ENCODE measurements around the gene PIGX.

The PIGX gene

GRCh38 chr3:196711838-196712513 is at the start of gene PIGX, which contains the start of gene CEP19:
PIGX (plus strand) TSS chr3:196712377.
CEP19 (minus strand) TSS chr3:196712250; CDS start chr3:196708657, 3,593 bp downstream.
- peak; percentile 93 for DNase-seq

GRCh38 chr3:196662711-196663571 is 49.2 kb upstream of the PIGX start:
- no peak for DNase-seq

- DNase-seq: peak; percentile 95
Measured at GRCh38 chr3:196666001-196666867, 45.9 kb upstream of the PIGX start.

DNA sequence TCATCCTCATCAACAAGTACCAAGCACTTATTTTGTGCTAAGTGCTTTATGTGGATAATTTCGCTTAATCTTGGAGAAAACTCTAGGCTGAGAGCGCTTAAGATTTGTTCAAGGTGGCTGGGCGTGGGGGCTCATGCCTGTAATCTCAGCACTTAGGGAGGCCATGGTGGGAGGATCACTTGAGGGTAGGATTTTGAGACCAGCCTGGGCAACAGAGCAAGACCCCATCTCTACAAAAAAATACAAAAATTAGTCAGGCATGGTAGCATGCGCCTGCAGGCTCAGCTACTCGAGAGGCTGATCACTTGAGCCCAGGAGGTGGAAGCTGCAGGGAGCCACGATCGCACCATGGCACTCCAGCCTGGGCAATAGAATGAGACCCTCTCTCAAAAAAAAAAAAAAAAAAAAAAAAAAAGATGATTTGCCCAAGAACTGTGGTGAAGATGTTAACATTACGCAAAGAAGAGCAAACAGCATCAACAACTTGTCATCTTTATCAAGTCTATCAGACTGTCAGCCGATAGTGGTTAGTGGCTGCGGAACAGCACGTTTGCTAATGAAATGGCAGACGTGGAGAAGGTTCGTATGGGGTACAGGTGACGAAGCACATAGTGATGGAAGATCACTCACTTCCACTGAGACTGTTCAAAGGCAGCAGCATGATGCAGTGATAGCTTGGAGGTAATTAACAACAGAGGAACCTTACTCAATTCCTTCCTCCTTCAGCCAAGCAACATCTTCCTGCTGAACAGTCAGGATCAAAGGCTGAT is 44.9 kb upstream of the PIGX start:
- no peak for DNase-seq

DNA sequence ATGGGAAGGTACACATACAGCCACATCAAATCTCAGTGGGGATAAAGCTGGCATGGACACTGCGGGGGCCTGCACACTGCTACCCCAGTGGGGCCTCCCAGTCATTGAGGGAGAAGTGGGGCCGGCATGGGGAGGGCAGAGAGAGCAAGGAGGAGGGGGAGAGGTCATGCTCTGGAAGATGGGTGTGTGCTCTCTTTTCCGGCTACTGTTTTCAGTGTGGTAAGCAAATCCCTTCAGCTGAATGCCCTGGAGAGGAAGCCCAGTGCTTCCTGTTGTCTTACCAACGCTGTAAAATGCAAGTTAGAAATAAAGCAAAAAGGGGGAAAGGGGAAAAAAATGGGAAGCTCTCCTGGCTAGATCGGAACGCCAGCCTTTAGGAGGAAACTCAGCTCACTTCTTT is 41.8 kb upstream of the PIGX start:
- DNase-seq: no peak

GRCh38 chr3:196673632-196674031 is 38.5 kb upstream of the PIGX start:
- no peak for DNase-seq

DNA sequence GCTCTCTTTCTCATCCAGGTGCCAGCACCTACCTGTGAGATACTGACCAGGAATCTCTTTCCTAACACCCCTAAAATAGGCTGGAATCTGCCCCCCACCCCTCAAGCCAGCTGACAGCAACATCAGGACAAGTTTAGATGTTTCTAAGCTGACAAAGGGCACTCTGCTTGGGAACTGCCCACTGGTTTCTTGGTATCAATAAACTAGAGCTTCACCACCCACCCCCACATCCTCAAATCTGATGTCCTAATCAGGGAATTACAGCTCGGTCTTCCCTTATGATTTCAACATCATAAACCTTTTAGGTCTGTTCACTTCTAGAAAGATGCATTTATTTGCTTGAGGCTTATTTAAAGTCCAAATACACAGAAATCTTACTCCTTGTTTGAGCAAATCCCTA is 34.8 kb upstream of the PIGX start:
- no peak for DNase-seq

DNA sequence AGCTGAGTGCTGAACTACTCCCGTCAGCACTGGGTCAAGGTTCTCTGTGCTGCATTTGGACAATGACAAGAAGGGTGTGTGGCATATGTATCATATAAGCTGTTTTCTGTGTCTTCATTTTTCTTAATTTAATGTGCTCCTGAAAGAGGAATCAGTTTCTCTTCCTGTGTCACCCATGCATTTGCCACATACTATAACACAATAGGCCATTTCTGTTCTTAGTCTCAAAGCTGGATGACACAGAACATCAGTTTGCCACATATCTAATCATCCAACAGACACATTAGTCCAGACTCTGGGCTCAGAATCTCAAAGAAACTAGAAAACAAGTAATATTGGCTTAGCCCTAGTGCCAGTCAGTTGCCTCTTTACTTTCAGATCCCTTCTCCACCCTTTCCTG is 34.2 kb upstream of the PIGX start:
- no peak for DNase-seq

- DNase-seq: peak; percentile 76
Measured at GRCh38 chr3:196684548-196685407, 27.4 kb upstream of the PIGX start.

DNA sequence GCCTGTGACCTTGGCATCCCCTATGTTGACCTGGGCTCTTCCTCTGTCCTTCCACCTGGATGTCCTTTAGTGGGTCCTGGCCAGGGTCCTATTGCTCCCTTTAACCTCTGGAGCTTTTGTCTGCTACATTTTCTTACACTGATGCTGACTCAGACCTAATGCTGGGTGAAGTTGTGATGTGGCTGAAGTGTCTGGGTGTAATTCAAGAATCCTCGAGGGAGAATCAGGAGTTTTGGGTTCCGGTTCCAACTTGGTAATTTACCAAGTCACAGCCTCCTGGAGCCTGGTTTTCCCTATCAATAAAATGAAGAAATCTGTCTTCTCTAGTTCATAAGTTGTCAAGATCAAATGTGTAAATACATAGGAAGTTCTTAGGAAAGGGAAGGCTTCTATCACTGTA is 25.7 kb upstream of the PIGX start:
- DNase-seq: no peak

DNA sequence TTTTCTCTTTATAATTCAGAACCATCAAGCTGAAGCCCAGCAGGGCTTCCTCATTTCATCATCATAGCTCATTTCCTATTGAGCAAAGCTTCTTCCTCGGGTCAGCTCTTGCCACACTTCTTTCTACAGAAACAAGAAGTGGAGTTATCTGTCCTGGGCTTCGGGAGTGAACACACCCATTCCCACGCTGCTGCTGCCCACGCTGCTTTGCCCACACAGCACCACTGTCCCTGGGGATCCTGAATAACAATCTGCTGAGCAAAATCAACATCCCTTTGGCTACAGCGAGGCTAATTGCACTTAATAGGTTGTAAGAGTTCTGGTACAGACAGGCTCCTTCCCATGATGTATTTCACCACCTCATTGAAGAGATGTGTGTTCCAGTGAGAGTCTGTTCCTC is 23.8 kb upstream of the PIGX start:
- DNase-seq: no peak

DNA sequence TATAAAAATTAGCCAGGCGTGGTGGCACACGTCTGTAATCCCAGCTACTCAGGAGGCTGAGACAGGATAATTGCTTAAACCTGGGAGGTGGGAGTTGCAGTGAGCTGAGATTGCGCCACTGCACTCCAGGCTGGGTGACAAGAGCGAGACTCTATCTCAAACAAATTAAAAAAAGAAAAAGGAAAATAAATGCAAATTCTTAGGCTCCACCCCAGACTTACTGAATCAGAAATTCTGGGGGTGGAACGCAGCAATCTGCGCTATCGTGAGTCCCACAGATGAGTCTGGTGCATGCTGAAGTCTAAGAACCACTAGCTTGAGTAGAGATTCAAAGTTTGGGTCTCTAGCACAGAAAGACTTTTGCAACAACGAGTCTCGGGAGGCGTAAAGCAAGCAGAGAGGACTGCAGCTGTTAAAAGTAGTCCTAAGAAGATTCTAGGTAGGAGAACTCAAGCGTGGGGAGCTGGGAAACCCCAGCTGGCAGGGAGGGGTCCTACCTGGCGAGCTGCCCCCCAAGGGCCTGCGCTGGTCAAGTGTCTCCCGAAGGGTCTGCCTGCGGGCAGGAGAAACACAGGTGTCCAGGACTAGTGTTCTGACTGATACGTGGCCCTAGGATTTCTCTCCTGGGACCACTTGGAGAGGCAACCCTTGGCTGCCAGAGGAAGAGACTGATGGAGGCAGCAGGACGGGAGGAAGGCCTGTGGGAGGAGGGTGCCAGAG is 22.1 kb upstream of the PIGX start:
- DNase-seq: no peak

DNA sequence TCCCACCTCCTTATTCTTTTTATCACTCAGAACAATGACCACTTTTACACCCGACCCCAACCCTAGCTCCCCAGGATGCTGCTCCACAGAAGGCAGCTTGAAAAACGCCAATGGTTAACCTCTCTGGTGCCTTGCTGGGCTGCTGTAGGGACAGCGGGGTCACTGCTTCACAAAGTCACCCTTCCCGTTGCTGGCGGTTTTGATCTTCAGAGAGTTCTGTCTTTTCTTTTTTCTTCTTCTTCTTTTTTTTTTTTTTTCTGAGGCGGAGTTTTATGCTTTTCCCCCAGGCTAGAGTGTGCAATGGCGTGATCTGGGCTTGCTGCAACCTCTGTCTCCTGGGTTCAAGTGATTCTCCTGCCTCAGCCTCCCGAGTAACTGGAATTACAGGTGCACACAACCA is 20.8 kb upstream of the PIGX start:
- DNase-seq: no peak

DNA sequence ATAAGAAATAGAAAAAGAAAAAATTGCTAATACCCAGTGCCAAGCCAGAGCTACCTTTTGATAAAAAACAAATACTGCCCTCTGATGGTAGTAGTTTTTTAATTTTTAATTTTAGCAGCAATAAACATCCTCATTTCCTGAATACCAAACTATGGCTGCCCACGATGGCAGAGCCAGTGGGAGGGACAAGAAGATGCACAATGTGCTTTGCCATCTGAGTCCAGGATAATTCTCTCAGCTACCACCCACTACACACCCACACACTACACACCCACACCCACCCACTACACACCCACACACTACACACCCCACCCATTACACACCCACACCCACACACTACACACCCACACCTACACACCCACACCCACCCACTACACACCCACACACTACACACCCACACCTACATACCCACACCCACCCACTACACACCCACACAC is 18.0 kb upstream of the PIGX start:
- DNase-seq: no peak

- DNase-seq: no peak
Measured at GRCh38 chr3:196694941-196695848, 17.0 kb upstream of the PIGX start.

- DNase-seq: no peak
Measured at GRCh38 chr3:196695849-196696226, 16.3 kb upstream of the PIGX start.

DNA sequence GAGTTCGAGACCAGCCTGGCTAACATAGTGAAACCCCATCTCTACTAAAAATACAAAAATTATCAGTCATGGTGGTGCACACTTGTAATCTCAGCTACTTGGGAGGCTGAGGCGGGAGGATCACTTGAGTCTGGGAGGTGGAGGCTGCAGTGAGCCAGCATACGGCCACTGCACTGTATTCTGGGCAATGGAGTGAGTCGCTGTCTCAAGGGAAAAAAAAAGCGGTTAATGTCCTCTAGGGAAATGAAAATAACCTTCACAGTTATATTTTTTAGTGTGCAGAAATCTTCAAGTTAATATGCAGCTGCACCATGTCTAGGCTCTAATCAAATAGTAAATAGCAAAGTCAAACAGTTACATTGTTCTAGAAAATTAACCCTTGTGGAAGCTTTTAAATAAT is 14.9 kb upstream of the PIGX start:
- DNase-seq: no peak

GRCh38 chr3:196699749-196700148 is 12.4 kb upstream of the PIGX start:
- DNase-seq: no peak

DNA sequence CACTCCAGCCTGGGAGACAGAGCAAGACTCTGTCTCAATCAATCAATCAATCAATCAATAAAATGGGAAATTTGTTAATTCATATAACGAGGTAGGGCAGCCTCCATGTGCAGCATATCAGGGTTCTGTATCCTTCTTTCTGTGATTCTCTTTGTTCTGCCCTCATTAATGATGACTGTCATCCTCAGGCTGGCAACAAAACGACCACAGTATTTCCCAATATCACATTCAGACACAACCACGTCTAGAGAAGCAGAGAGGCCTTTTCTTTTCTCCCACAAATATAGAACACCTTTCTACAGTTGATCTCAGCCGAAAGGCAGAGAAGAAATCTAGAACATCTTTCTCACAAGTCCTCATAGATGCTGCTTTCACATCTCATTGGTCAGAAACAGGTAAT is 11.4 kb upstream of the PIGX start:
- DNase-seq: no peak

DNA sequence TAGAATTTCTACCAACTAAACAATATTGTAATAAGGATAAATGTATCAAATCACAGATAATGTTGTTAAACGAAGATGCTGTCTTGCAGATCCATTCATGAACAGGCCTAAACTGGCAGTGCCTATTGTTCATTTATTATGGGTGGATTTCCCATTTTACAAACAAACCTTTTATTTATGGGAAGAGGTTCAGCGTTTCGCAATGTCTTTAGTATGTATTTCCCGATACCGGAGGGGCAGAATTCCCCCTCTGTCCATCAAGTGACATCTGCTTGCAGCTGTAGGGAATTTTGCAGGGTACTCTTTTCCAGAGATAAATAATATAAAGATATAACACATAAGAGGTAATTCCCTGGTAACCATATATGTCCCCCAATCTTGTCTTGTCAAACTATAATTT is 5.8 kb upstream of the PIGX start:
- DNase-seq: no peak

Data from NCI-H345 (cell line).